ENCODE data around the gene SMIM10L2A. TPM values are rescaled to one million over a fixed set of nuclear protein-coding genes. Genes with fewer than 3 reads are reported as not detected.
"Not testable (repeated sequence)": the region's sequence is repeated elsewhere in the genome, so short reads cannot be mapped to it uniquely, and the experiment has no call there.

SMIM10L2A gene
- total and polyA plus RNA-seq, 2 donors (not counting 1 experiment from before 2014, with no cell fraction given), result 0.02 to 0.66 TPM

DNA sequence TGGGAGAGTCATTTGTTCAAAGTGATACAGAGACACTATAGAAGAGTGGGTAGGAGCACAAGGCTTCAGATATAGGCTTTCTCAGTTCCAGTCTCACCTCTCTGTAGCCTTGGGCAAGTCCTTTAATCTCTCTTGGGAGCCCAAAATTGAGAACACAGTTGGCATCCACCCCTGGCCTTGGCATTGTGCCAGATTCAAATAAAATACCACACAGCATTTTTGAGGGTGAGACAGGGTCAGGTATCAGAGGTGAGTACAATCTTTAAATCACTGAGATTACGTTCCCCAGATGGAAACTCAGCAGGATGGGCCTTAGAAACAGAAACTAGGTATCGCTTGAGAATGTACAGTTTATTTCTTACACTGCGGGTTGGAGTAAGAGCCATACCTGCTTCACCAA lies 25.2 kb upstream of the SMIM10L2A start:
- H3K27ac ChIP-seq (ENCODE audit: insufficient read depth, low read length), result no peak overlapping the region
- H2AFZ ChIP-seq (ENCODE audit: low read length), result no peak overlapping the region
- H4K20me1 ChIP-seq (ENCODE audit: control insufficient read depth, extremely low read depth, insufficient read depth, low read length), result no peaks in the 10 kb centered on the region
- H3K4me2 ChIP-seq (ENCODE audit: extremely low read depth, insufficient read depth, low read length), result no peak overlapping the region
- H3K9me3 ChIP-seq (ENCODE audit: control insufficient read depth, insufficient read depth, low read depth, low read length), result no peaks in the 10 kb centered on the region
- H3K27me3 ChIP-seq (ENCODE audit: control insufficient read depth, insufficient read depth, low read length), result no peaks in the 10 kb centered on the region
- TF ChIP-seq EZH2 (IDR thresholded peaks at IDR 0.05; ENCODE audit: low read length, missing control alignments), result no peak
- TF ChIP-seq, protein P1, sequence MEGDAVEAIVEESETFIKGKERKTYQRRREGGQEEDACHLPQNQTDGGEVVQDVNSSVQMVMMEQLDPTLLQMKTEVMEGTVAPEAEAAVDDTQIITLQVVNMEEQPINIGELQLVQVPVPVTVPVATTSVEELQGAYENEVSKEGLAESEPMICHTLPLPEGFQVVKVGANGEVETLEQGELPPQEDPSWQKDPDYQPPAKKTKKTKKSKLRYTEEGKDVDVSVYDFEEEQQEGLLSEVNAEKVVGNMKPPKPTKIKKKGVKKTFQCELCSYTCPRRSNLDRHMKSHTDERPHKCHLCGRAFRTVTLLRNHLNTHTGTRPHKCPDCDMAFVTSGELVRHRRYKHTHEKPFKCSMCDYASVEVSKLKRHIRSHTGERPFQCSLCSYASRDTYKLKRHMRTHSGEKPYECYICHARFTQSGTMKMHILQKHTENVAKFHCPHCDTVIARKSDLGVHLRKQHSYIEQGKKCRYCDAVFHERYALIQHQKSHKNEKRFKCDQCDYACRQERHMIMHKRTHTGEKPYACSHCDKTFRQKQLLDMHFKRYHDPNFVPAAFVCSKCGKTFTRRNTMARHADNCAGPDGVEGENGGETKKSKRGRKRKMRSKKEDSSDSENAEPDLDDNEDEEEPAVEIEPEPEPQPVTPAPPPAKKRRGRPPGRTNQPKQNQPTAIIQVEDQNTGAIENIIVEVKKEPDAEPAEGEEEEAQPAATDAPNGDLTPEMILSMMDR (conservative IDR thresholded peaks at IDR 0.05 in 1 of 2, IDR thresholded peaks at IDR 0.05 in 1 of 2; ENCODE audit: low read depth in 1 of 2, low read length in 2 of 2), result no peak
- no peak overlapping the region for H3K9ac ChIP-seq (ENCODE audit: insufficient read depth, low read length)
- H3K79me2 ChIP-seq (ENCODE audit: control insufficient read depth, insufficient read depth, low read length), result no peaks in the 10 kb centered on the region
- H3K36me3 ChIP-seq (ENCODE audit: control insufficient read depth, insufficient read depth, low read length), result no peaks in the 10 kb centered on the region
- no peak overlapping the region for H3K4me3 ChIP-seq (replicated peaks in 1 of 4; ENCODE audit: control extremely low read depth in 1 of 4, insufficient read depth in 1 of 4, low read depth in 3 of 4, low read length in 4 of 4)
- no peaks in the 10 kb centered on the region for H3K4me1 ChIP-seq (ENCODE audit: control insufficient read depth, extremely low read depth, insufficient read depth, low read length)
- DNase-seq (ENCODE audit: low read depth in 2 of 2), result no peak

DNA sequence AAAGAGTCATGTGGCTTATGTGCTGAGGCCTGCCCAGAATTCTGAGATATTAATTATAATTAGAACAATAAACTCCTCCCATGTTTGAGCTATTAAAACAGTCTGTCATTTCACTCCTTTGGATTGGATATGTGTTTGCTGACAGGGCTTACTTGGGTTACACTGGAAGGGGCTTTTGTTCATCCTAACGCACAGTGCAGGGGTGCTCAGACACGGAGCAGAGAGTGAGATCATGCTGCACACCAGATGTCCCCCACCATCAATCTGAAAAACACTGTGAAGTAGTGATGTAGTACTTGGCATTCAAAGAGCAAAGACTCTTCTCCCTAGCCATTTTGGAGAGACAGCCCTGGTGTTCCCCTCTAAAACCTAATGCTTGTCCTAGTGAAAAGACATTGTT lies 24.1 kb upstream of the SMIM10L2A start:
- Histone ChIP-seq H4K20me1 (ENCODE audit: control insufficient read depth, extremely low read depth, insufficient read depth, low read length) (no peaks in the 10 kb centered on the region), H3K4me1 (ENCODE audit: control insufficient read depth, extremely low read depth, insufficient read depth, low read length) (no peaks in the 10 kb centered on the region), H3K27ac (ENCODE audit: insufficient read depth, low read length) (no peak overlapping the region), H3K4me3 (replicated peaks in 1 of 4; ENCODE audit: control extremely low read depth in 1 of 4, insufficient read depth in 1 of 4, low read depth in 3 of 4, low read length in 4 of 4) (no peak overlapping the region), H3K27me3 (ENCODE audit: control insufficient read depth, insufficient read depth, low read length) (no peaks in the 10 kb centered on the region), H3K4me2 (ENCODE audit: extremely low read depth, insufficient read depth, low read length) (no peak overlapping the region), H3K9ac (ENCODE audit: insufficient read depth, low read length) (no peak overlapping the region), H2AFZ (ENCODE audit: low read length) (no peak overlapping the region), H3K79me2 (ENCODE audit: control insufficient read depth, insufficient read depth, low read length) (no peaks in the 10 kb centered on the region), H3K9me3 (ENCODE audit: control insufficient read depth, insufficient read depth, low read depth, low read length) (no peaks in the 10 kb centered on the region), H3K36me3 (ENCODE audit: control insufficient read depth, insufficient read depth, low read length) (no peaks in the 10 kb centered on the region)
- TF ChIP-seq, protein P1 (conservative IDR thresholded peaks at IDR 0.05 in 1 of 2, IDR thresholded peaks at IDR 0.05 in 1 of 2; ENCODE audit: low read depth in 1 of 2, low read length in 2 of 2), result no peak
- DNase-seq (ENCODE audit: low read depth in 2 of 2), result no peak

DNA sequence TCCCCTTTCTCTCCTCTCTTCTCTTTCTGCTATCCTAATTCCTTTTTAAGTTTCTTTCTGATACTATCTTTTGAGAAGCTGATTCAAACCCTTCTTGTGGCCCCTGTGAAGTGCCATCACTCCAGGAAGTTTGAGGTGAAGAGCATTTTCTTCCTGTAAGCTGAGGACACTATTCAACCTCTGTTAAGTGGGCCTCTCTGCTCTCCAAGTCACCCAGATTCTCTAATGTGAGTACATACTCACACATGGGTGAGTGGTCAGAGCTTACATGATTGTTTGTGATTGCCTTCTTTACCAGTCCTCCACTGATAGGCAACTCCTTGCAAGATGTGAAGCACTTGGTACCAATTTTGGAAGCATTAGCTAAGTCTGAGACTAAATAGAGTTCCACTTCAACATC lies 18.4 kb upstream of the SMIM10L2A start:
- Histone ChIP-seq H2AFZ (ENCODE audit: low read length) (no peak overlapping the region), H3K4me3 (replicated peaks in 1 of 4; ENCODE audit: control extremely low read depth in 1 of 4, insufficient read depth in 1 of 4, low read depth in 3 of 4, low read length in 4 of 4) (no peak overlapping the region), H3K27me3 (ENCODE audit: control insufficient read depth, insufficient read depth, low read length) (no peaks in the 10 kb centered on the region), H3K9ac (ENCODE audit: insufficient read depth, low read length) (no peak overlapping the region), H4K20me1 (ENCODE audit: control insufficient read depth, extremely low read depth, insufficient read depth, low read length) (no peaks in the 10 kb centered on the region), H3K36me3 (ENCODE audit: control insufficient read depth, insufficient read depth, low read length) (no peaks in the 10 kb centered on the region), H3K9me3 (ENCODE audit: control insufficient read depth, insufficient read depth, low read depth, low read length) (no peaks in the 10 kb centered on the region), H3K4me2 (ENCODE audit: extremely low read depth, insufficient read depth, low read length) (no peak overlapping the region), H3K27ac (ENCODE audit: insufficient read depth, low read length) (no peak overlapping the region), H3K79me2 (ENCODE audit: control insufficient read depth, insufficient read depth, low read length) (no peaks in the 10 kb centered on the region), H3K4me1 (ENCODE audit: control insufficient read depth, extremely low read depth, insufficient read depth, low read length) (no peaks in the 10 kb centered on the region)
- no peak for DNase-seq (ENCODE audit: low read depth in 2 of 2)
- TF ChIP-seq, protein P1 (conservative IDR thresholded peaks at IDR 0.05 in 1 of 2, IDR thresholded peaks at IDR 0.05 in 1 of 2; ENCODE audit: low read depth in 1 of 2, low read length in 2 of 2), result no peak
- no peak for TF ChIP-seq EZH2 (IDR thresholded peaks at IDR 0.05; ENCODE audit: low read length, missing control alignments)

DNA sequence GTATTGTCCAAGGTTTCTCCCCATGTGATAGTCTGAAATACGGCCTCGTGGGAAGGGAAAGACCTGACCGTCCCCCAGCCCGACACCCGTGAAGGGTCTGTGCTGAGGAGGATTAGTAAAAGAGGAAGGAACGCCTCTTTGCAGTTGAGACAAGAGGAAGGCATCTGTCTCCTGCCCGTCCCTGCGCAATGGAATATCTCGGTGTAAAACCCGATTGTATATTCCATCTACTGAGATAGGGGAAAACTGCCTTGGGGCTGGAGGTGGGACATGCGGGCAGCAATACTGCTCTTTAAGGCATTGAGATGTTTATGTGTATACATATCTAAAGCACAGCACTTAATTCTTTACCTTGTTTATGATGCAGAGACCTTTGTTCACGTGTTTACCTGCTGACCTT lies 15.3 kb upstream of the SMIM10L2A start:
- H3K9me3 ChIP-seq (ENCODE audit: control insufficient read depth, insufficient read depth, low read depth, low read length); H3K36me3 ChIP-seq (ENCODE audit: control insufficient read depth, insufficient read depth, low read length); H2AFZ ChIP-seq (ENCODE audit: low read length); H3K9ac ChIP-seq (ENCODE audit: insufficient read depth, low read length); H3K4me2 ChIP-seq (ENCODE audit: extremely low read depth, insufficient read depth, low read length); H3K27ac ChIP-seq (ENCODE audit: insufficient read depth, low read length); H3K27me3 ChIP-seq (ENCODE audit: control insufficient read depth, insufficient read depth, low read length); H4K20me1 ChIP-seq (ENCODE audit: control insufficient read depth, extremely low read depth, insufficient read depth, low read length); H3K4me1 ChIP-seq (ENCODE audit: control insufficient read depth, extremely low read depth, insufficient read depth, low read length); H3K79me2 ChIP-seq (ENCODE audit: control insufficient read depth, insufficient read depth, low read length); H3K4me3 ChIP-seq (replicated peaks in 1 of 4; ENCODE audit: control extremely low read depth in 1 of 4, insufficient read depth in 1 of 4, low read depth in 3 of 4, low read length in 4 of 4); DNase-seq (ENCODE audit: low read depth in 2 of 2): not testable (repeated sequence)

All from fibroblast of lung (primary cell).